GM10847 (cell line): ENCODE measurements around the gene THAP4.

Experiments used
- POLR2A ChIP-seq: IDR thresholded peaks from 2 replicates; pipeline ENCODE4 v1.6.1; 2011; ENCODE audit not compliant: insufficient read length; ENCODE audit errors: extremely low read depth

THAP4 gene

DNA sequence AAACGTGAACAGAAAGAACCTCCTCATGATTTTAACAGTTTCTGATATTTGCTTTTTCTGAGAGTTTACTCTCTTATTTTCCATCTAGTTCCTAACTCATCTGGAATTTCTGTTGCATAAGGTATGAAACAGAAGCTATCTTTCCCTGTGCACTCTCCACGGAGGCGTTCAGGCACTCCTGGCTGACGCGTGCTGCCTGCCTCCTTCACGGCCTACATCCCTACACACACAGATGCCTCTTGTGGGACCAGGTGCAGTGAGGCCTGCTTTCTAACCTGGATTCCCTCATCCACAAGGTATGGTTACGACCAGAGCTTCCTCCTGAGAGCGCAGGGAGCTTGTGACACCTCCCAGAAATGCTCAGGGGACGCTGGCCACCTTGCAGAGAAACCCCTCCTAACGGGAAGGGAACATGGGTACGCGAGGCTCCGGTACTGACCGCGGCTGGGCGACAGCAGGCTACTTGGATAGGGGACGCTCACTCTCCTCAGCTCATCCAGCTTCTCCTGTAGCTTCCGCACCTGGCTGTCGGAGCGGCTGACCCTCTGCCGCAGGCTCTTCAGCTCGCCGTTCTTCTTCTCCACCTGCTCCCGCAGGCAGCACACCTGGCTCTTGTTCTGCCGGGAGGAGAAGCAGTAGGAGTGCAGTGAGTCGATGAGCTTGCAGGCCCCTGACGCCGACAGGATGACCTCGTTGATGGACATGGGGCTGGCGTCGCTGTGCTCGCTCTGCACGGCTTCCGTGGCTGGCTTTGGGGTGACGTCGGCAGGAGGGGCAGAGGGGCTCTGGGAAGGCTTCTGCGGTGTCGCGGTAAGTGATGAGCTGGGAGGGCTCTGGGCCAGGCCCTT, 4.3 kb downstream of the THAP4 start:
- TF ChIP-seq POLR2A, result no peak

- no peak for TF ChIP-seq POLR2A
Measured at GRCh38 chr2:241629762-241630435, 7.1 kb downstream of the THAP4 start.

- no peak for TF ChIP-seq POLR2A
Measured at GRCh38 chr2:241627675-241628074, 9.3 kb downstream of the THAP4 start.

GRCh38 chr2:241620419-241620769, 16.6 kb downstream of the THAP4 start:
- no peak for TF ChIP-seq POLR2A

GRCh38 chr2:241619597-241620418, 17.1 kb downstream of the THAP4 start:
- TF ChIP-seq POLR2A, result no peak

DNA sequence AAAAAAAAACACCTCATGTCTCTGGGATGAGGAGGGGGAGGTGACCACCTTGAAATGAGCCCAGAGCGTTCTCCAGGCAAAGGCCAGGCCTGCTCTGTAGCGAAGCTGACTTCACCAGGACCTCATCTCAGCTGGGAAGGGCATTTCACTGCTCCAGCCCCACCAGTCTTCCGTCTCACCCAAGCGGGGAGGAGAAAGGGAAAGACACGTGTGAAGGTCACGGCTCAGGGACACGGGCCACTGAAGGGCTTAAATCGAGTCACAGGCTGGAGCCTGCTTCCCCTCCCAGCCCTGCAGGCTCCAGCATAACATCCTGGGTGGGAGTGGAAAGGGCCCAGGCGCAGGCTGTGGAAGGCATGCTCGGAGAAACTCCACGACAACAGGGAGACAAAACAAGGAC, 18.1 kb downstream of the THAP4 start:
- TF ChIP-seq POLR2A, result no peak

- TF ChIP-seq POLR2A, result no peak
Measured at GRCh38 chr2:241618296-241618805, 18.6 kb downstream of the THAP4 start.

- no peak for TF ChIP-seq POLR2A
Measured at GRCh38 chr2:241617431-241618154, 19.4 kb downstream of the THAP4 start.

DNA sequence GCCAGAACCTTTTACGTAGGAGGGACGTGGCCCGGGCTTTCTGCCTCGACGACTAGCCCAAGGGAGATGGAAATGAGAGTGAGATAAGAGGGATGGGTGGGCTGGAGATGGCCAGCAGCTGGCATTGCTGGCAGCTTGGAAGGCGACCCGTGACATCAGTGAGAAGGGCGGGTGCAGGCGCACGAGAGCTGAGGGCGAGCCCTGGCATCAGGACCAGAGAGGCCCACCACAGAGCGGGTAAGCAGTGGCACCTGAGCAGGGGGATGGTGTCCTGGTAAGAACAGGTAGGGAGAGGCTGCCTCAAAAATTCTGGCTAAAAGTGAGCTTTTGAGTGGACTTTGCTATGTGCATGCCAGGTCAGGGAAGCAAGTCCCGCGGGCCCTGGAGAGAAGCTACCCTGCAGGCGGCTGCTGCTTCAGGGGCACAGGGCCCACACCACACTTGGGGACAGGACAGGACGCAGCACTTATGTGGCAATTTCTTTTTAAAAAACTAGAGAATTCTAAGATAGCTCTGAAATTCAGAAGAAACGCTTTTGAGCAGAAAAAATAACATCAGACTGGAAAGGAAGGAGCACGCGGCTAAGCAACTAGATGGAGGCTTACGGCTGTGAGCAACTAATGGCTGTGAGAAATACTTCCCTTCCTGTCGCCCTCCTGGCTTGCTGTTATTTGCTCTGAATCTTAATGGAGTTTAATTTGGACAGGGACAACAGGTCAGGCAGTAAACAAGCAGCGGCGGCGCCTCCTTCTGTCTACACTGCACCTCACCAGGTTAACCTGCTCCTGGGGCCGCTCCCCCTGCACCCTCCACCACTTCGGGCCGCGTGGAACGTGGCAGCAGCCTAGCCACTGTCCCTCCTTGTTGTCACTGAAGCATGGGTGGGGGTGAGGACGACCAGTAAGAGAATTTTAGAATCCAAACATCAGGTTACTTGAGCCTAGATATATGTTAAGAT, 20.5 kb downstream of the THAP4 start:
- no peak for TF ChIP-seq POLR2A

- TF ChIP-seq POLR2A, result no peak
Measured at GRCh38 chr2:241615522-241616052, 21.4 kb downstream of the THAP4 start.

- TF ChIP-seq POLR2A, result no peak
Measured at GRCh38 chr2:241615041-241615440, 21.9 kb downstream of the THAP4 start.

DNA sequence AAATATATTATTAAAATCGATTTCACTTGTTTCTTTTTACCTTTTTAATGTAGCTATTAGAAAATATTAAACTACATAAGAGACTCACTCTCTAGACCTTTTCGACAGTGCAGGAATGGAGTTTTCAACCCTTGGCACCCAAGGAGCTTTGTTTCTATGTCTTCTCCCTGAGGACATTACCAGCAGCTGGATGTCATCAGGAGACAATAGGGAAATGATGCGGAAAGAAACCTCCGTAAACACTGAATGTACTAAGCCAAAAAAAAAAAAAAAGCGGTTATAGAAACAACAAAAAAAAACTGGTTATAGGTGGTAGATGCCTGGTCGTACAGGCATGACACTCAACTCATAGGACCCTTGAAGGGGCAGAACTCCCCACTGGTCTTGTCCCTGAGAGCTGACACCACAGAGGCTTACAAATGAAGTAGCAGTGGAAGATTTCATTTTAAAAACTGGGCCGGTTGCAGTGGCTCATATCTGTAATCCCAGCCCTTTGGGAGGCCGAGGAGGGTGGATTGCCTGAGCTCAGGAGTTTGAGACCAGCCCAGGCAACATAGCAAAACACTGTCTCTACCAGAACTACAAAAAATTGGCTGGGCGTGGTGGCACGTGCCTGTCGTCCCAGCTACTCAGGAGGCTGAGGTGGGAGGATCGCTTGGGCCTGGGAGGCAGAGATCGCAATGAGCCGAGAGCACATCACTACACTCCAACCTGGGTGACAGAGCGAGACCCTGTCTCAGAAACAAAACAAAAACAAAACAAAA, 23.8 kb downstream of the THAP4 start:
- TF ChIP-seq POLR2A, result no peak
